TTC549 (cell line): Measurements from ENCODE around the gene PSPC1.
"Not testable (repeated sequence)": the region's sequence is repeated elsewhere in the genome, so short reads cannot be mapped to it uniquely, and the experiment has no call there.

Source experiments
- FAIRE-seq: peaks from 2 replicates; lab custom pipeline; 2012; peaks lifted over from hg19 to GRCh38; lab: Jason Lieb, UNC

Gene PSPC1

GRCh38 chr13:19782727-19783682 lies at the start of gene PSPC1:
Gene PSPC1, minus strand, starts transcription at chr13:19782945. Its CDS starts 188 bp downstream, at chr13:19782757.
- peak; percentile 93 for FAIRE-seq

GRCh38 chr13:19822673-19823072 lies 39.9 kb upstream of the PSPC1 start:
- FAIRE-seq = no peak

- FAIRE-seq = no peak
Observed at GRCh38 chr13:19818223-19818842, 35.6 kb upstream of the PSPC1 start.

- no peak for FAIRE-seq
Observed at GRCh38 chr13:19817510-19818158, 34.9 kb upstream of the PSPC1 start.

GRCh38 chr13:19817106-19817505 lies 34.4 kb upstream of the PSPC1 start:
- no peak for FAIRE-seq

GRCh38 chr13:19815842-19816241 lies 33.1 kb upstream of the PSPC1 start:
- FAIRE-seq = not testable (repeated sequence)

- no peak for FAIRE-seq
Observed at GRCh38 chr13:19810996-19811881, 28.5 kb upstream of the PSPC1 start.

- no peak for FAIRE-seq
Observed at GRCh38 chr13:19810151-19810550, 27.4 kb upstream of the PSPC1 start.

GRCh38 chr13:19805765-19806164 lies 23.0 kb upstream of the PSPC1 start:
- FAIRE-seq = no peak

- no peak for FAIRE-seq
Observed at GRCh38 chr13:19795956-19796355, 13.2 kb upstream of the PSPC1 start.

- FAIRE-seq = no peak
Observed at GRCh38 chr13:19794631-19795030, 11.9 kb upstream of the PSPC1 start.

GRCh38 chr13:19791953-19792537 lies 9.3 kb upstream of the PSPC1 start:
- FAIRE-seq = no peak

GRCh38 chr13:19782049-19782726 lies 557 bp downstream of the PSPC1 start:
- FAIRE-seq = no peak

- no peak for FAIRE-seq
Observed at GRCh38 chr13:19781526-19781925, 1.2 kb downstream of the PSPC1 start.

- FAIRE-seq = not testable (repeated sequence)
Observed at GRCh38 chr13:19780753-19781418, 1.9 kb downstream of the PSPC1 start.

- FAIRE-seq = no peak
Observed at GRCh38 chr13:19772306-19772705, 10.4 kb downstream of the PSPC1 start.

- FAIRE-seq = no peak
Observed at GRCh38 chr13:19769854-19770253, 12.9 kb downstream of the PSPC1 start.

GRCh38 chr13:19767966-19768365 lies 14.8 kb downstream of the PSPC1 start:
- FAIRE-seq = no peak

GRCh38 chr13:19766591-19766990 lies 16.2 kb downstream of the PSPC1 start:
- no peak for FAIRE-seq

GRCh38 chr13:19764237-19764636 lies 18.5 kb downstream of the PSPC1 start:
- no peak for FAIRE-seq
